HEK293T (cell line): ENCODE measurements around the gene FIGLA.

ENCODE experiments used
- ARNT ChIP-seq: fragments of 450-650 bp; IDR thresholded peaks from 2 replicates; pipeline ENCODE4 v1.6.1; 2017; ENCODE audit warnings: mild to moderate bottlenecking
- BHLHE40 ChIP-seq: fragments of 450-650 bp; IDR thresholded peaks from 2 replicates; pipeline ENCODE4 v1.6.1; 2016; ENCODE audit warnings: mild to moderate bottlenecking, moderate library complexity, borderline replicate concordance
- CTBP1 ChIP-seq: fragments of 450-650 bp; IDR thresholded peaks from 2 replicates; pipeline ENCODE4 v1.6.1; 2016; ENCODE audit warnings: borderline replicate concordance
- ELF4 ChIP-seq: fragments of 450-650 bp; IDR thresholded peaks from 2 replicates; pipeline ENCODE4 v1.6.1; 2017; ENCODE audit warnings: antibody characterized with exemption
- FOXA1 ChIP-seq: fragments of 450-650 bp; IDR thresholded peaks from 2 replicates; pipeline ENCODE4 v1.6.1; 2016; ENCODE audit warnings: mild to moderate bottlenecking
- FOXM1 ChIP-seq: fragments of 450-650 bp; IDR thresholded peaks from 2 replicates; pipeline ENCODE4 v1.6.1; 2017; ENCODE audit warnings: mild to moderate bottlenecking, borderline replicate concordance
- L3MBTL2 ChIP-seq: fragments of 450-650 bp; conservative IDR thresholded peaks from 2 replicates; pipeline ENCODE4 v1.6.1; 2016; ENCODE audit warnings: mild to moderate bottlenecking
- SUZ12 ChIP-seq: fragments of 450-650 bp; IDR thresholded peaks from 2 replicates; pipeline ENCODE4 v1.6.1; 2016; ENCODE audit warnings: mild to moderate bottlenecking
- TARDBP ChIP-seq: fragments of 450-650 bp; IDR thresholded peaks from 2 replicates; pipeline ENCODE4 v1.6.1; 2016
- ZNF384 ChIP-seq: fragments of 450-650 bp; IDR thresholded peaks from 2 replicates; pipeline ENCODE4 v1.6.1; 2016

DNA sequence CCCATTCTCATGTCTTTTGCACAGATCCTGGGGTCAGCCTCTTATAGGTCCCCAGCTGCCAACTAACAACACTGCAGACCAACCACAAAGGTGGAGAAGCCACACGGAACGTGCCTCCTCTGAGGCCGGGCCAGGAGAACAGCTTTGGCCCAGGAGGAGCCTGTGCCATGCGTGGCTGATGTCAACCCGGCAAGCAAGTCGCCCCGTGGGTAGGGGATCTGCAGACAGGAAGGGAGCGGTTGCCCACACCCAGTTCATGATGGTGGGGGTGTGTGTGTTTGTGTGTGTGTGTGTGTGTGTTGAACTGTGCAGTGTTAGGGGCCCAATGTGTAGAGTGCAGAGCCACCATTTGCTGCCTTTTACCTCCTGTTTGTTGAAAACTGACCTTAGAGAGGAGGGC, 32.4 kb upstream of the FIGLA start:
- no peak for TF ChIP-seq CTBP1
- no peak for TF ChIP-seq FOXM1
- no peak for TF ChIP-seq SUZ12
- TF ChIP-seq L3MBTL2, result no peak
- no peak for TF ChIP-seq ZNF384
- no peak for TF ChIP-seq ELF4
- TF ChIP-seq TARDBP, result no peak
- TF ChIP-seq ARNT, result no peak
- TF ChIP-seq BHLHE40, result no peak
- no peak for TF ChIP-seq FOXA1
